HCT116 (cell line): Measurements from ENCODE around the gene NDOR1. TPM values are rescaled to one million over a fixed set of nuclear protein-coding genes. Genes with fewer than 3 reads are reported as not detected.

Source experiments
- ATAC-seq: fragments of 200-7000 bp; cut with Tn5 transposase; 2 replicates; pipeline ENCODE4 v1.9.1; 2020; ENCODE audit warnings: mild to moderate bottlenecking, moderate library complexity
- BruUV-seq: library from RNA; stranded (reverse); fragments of 400-500 nt; replicated peaks from 2 replicates; lab custom pipeline; 2021; lab: Mats Ljungman, UMichigan
- CTCF ChIA-PET: fragments of 300-600 bp; sonication (Branson Sonifier 250); formaldehyde crosslinking; loops from one replicate; lab custom pipeline; 2021; ENCODE audit warnings: antibody characterized with exemption; lab: Charles Lee
- POLR2A ChIA-PET: fragments of 300-600, 350-600 bp; sonication (Branson Sonifier 250); formaldehyde crosslinking; loops from one replicate; lab custom pipeline; 2021; ENCODE audit warnings: antibody characterized with exemption; lab: Charles Lee
- RAD21 ChIA-PET, 2 experiments: fragments of 300-600 bp; sonication (Branson Sonifier 250); formaldehyde crosslinking; loops; one replicate each; lab custom pipeline; 2023; ENCODE audit warnings: low total read pairs in 2 of 2; ENCODE audit not compliant: uncharacterized antibody in 2 of 2, unreplicated experiment in 2 of 2, low non-redundant PET in 1 of 2; lab: Charles Lee
- DNase-seq: peaks from one replicate; pipeline ENCODE4 v3.0.0-alpha.2; 2010; ENCODE audit warnings: low read depth, low spot score
- H2AFZ ChIP-seq: fragments of 200-600 bp; shearing (Covaris generic), sonication (generic); 2 replicates; pipeline ENCODE4 v1.6.1; 2017; ENCODE audit warnings: low read depth, mixed run types, mixed read lengths, antibody characterized with exemption, low read length; ENCODE audit not compliant: poor library complexity, severe bottlenecking
- H3K27ac ChIP-seq: 2 replicates; pipeline ENCODE4 v1.5.1; 2012; ENCODE audit warnings: low read depth, low read length
- H3K27me3 ChIP-seq: fragments of 200-600 bp; sonication (generic); 2 replicates; pipeline ENCODE4 v1.6.1; 2016; ENCODE audit warnings: mixed run types, low read length, mixed read lengths; ENCODE audit not compliant: insufficient read depth
- H3K36me3 ChIP-seq, 2 experiments: fragments of 200-500 bp in 1 of 2; fragments of 200-600 bp in 1 of 2; sonication (Bioruptor generic) in 1 of 2; sonication (generic) in 1 of 2; 2 replicates each; pipeline versions ENCODE4 v1.5.1 to v1.6.1; 2014 to 2016; ENCODE audit warnings: low read length in 2 of 2, inconsistent platforms in 1 of 2, mixed read lengths in 1 of 2, mixed run types in 1 of 2; ENCODE audit not compliant: insufficient read depth in 2 of 2, control insufficient read depth in 1 of 2
- H3K4me1 ChIP-seq, 2 experiments: fragments of 200-600 bp in 1 of 2; sonication (generic) in 1 of 2; 2 replicates each; pipeline versions ENCODE4 v1.5.1 to v1.6.1; 2012 to 2017; ENCODE audit warnings: low read length in 2 of 2, inconsistent platforms in 1 of 2, mild to moderate bottlenecking in 1 of 2, mixed read lengths in 1 of 2, mixed run types in 1 of 2, moderate library complexity in 1 of 2; ENCODE audit not compliant: insufficient read depth in 2 of 2, control insufficient read depth in 1 of 2
- H3K4me2 ChIP-seq: fragments of 200-600 bp; sonication (generic); 2 replicates; pipeline ENCODE4 v1.6.1; 2017; ENCODE audit warnings: mixed run types, low read length, mixed read lengths
- H3K4me3 ChIP-seq, 2 experiments: fragments of 200-600 bp in 1 of 2; sonication (generic) in 1 of 2; replicated peaks in 1 of 2; 2 replicates each; pipeline ENCODE4 v1.5.1; 2011 to 2016; ENCODE audit warnings: low read length in 2 of 2, control low read depth in 1 of 2, low read depth in 1 of 2, mild to moderate bottlenecking in 1 of 2, mixed read lengths in 1 of 2, mixed run types in 1 of 2
- H3K79me2 ChIP-seq: fragments of 200-600 bp; sonication (generic); 2 replicates; pipeline ENCODE4 v1.6.1; 2017; ENCODE audit warnings: mild to moderate bottlenecking, mixed run types, low read length, moderate library complexity, mixed read lengths; ENCODE audit not compliant: insufficient read depth
- H3K9ac ChIP-seq: fragments of 200-600 bp; sonication (generic); 2 replicates; pipeline ENCODE4 v1.6.1; 2016; ENCODE audit warnings: low read length, mixed read lengths
- H3K9me2 ChIP-seq: fragments of 200-600 bp; sonication (generic), shearing (Covaris generic); 2 replicates; pipeline ENCODE4 v1.6.1; 2017; ENCODE audit warnings: mixed run types, mild to moderate bottlenecking, moderate library complexity; ENCODE audit not compliant: insufficient read depth
- H3K9me3 ChIP-seq, 2 experiments: fragments of 200-500 bp in 1 of 2; fragments of 200-600 bp in 1 of 2; sonication (Bioruptor generic) in 1 of 2; sonication (generic) in 1 of 2; 2 replicates each; pipeline ENCODE4 v1.6.1; 2014 to 2017; ENCODE audit warnings: low read length in 2 of 2, mixed read lengths in 2 of 2, inconsistent platforms in 1 of 2, low read depth in 1 of 2, mild to moderate bottlenecking in 1 of 2, mixed run types in 1 of 2, moderate library complexity in 1 of 2; ENCODE audit not compliant: control insufficient read depth in 1 of 2, insufficient read depth in 1 of 2
- H4K20me1 ChIP-seq: fragments of 200-600 bp; sonication (generic), shearing (Covaris generic); 2 replicates; pipeline ENCODE4 v1.6.1; 2017; ENCODE audit warnings: mixed run types, mild to moderate bottlenecking, moderate library complexity; ENCODE audit not compliant: insufficient read depth
- CBX3 ChIP-seq: IDR thresholded peaks from 2 replicates; pipeline ENCODE4 v1.6.1; 2012; ENCODE audit warnings: low read depth
- EGR1 ChIP-seq: IDR thresholded peaks from 2 replicates; pipeline ENCODE4 v1.6.1; 2012; ENCODE audit warnings: low read depth
- EZH2 ChIP-seq: fragments of 200-600 bp; sonication (generic); IDR thresholded peaks from 2 replicates; pipeline ENCODE4 v1.6.1; 2017; ENCODE audit warnings: antibody characterized with exemption, mixed run types
- FOSL1 ChIP-seq: IDR thresholded peaks from 2 replicates; pipeline ENCODE4 v1.6.1; 2012; ENCODE audit warnings: low read depth
- RAD21 ChIP-seq: IDR thresholded peaks from 2 replicates; pipeline ENCODE4 v1.6.1; 2012; ENCODE audit warnings: low read depth, mild to moderate bottlenecking
- REST ChIP-seq: IDR thresholded peaks from 2 replicates; pipeline ENCODE4 v1.6.1; 2012; ENCODE audit warnings: low read depth
- ZBTB33 ChIP-seq: IDR thresholded peaks from 2 replicates; pipeline ENCODE4 v1.6.1; 2011; ENCODE audit warnings: mild to moderate bottlenecking, low read length, moderate library complexity; ENCODE audit not compliant: insufficient replicate concordance; ENCODE audit errors: extremely low read depth
- intact Hi-C: fragments of 100-400 bp; cut with micrococcal nuclease; formaldehyde crosslinking; loops from 2 replicates; pipeline ENCODE4 v1.10.0; 2022
- total RNA-seq: library from RNA; stranded (reverse); gene quantifications from one replicate; pipeline ENCODE4 v1.2.1, GENCODE V29; 2021; ENCODE audit not compliant: unreplicated experiment

The NDOR1 gene
- total RNA-seq, 1 experiment from 2014 or later, result 28.4 TPM

GRCh38 chr9:137174722-137175293, 30.7 kb upstream of the NDOR1 start:
- Histone ChIP-seq H3K4me1 (peaks cover 5 to 23% of the 10 kb centered on the region in 2 experiments), H3K4me2 (no peak overlapping the region), H3K27me3 (no peaks in the 10 kb centered on the region), H3K4me3 (no peak overlapping the region), H3K9ac (no peak overlapping the region), H3K9me2 (no peaks in the 10 kb centered on the region), H2AFZ (no peak overlapping the region), H3K79me2 (no peaks in the 10 kb centered on the region), H3K27ac (no peak overlapping the region), H3K36me3 (peaks cover 0 to under 1% of the 10 kb centered on the region in 2 experiments; a peak in 2 of 4 replicates), H3K9me3 (no peaks in the 10 kb centered on the region), H4K20me1 (no peaks in the 10 kb centered on the region)
- ChIA-PET RAD21 (no interaction called here), POLR2A (interaction anchor here (1.6 kb wide), 1 partner anchor 12 kb away, joined by 5 read pairs; no protein-coding TSS in a partner anchor), CTCF (no interaction called here)
- no TSS peak for BruUV-seq
- ATAC-seq (no peak), DNase-seq (no peak)
- TF ChIP-seq EZH2, result no peak
- TF ChIP-seq REST, result no peak
- TF ChIP-seq RAD21, result no peak
- TF ChIP-seq ZBTB33, result no peak
- TF ChIP-seq CBX3, result no peak
- no peak for TF ChIP-seq EGR1
- no peak for TF ChIP-seq FOSL1
- intact Hi-C loops, result no loop called here
